ENCODE data around the gene KCNJ8. TPM values are rescaled to one million over a fixed set of nuclear protein-coding genes. Genes with fewer than 3 reads are reported as not detected.

KCNJ8 gene
- total RNA-seq = 1.1 and 2.2 TPM in 2 replicates
- long read RNA-seq, partial matches to known transcripts = 0 of 2 reads
- long read RNA-seq, other reads (novel, unspliced or antisense) = 0 of 2 reads

DNA sequence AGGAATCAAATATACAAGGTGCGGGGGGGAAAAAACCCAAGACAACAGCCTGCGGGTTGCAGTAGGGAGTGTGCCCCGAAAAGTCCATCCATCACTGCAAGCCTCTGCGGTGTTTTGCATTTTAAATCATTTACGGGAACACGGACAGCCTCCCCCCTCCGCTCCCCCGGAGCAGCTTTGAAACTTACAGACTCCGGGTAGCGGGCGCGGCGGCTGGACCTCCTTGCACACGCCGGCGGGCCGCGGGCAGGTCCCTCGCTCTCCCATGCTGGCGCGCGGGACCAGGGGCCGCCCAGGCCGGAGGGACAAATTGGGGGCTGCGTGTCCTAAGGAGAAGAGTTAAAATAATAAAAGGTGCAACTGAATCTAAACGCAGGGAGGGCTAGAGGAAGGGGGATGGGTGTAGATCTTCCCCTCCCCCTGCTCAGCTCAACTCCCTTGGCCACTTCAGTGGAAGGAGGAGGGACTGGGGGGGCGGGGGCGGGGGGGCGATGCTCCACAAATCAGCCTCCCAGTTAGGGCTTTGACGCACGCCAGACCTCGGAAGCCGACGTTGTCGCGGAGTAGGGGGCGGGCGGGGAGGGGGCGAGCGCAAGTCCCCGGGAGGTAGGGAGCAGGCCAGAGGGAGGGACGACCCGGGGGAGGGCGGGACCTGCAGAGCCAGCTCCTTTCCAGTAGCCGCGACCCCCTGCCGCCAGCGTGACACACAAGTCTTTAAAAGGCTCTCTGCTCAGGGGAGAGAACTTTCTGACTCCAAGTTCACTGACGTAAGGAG is at the start of gene KCNJ8:
TSS of gene KCNJ8 (minus strand) at position 349 of the 775 bp plus-strand sequence. CDS start 1,090 bp downstream, outside the sequence.
- Mint-ChIP-seq H3K27ac (no peak within 1 kb of the TSS), H3K36me3 (ENCODE audit: insufficient read depth) (no peaks in the 10 kb centered on the region), H3K27me3 (peaks cover 44% of the 10 kb centered on the region), H3K4me1 (ENCODE audit: low read depth) (peaks cover 9% of the 10 kb centered on the region), H3K4me3 (ENCODE audit: low read depth) (peak within 1 kb of the TSS; percentile 70), H3K9me3 (ENCODE audit: low read depth) (no peaks in the 10 kb centered on the region)
- DNase-seq (ENCODE audit: low spot score, unreplicated experiment) = peak; percentile 69
- no peak for TF ChIP-seq CTCF (IDR thresholded peaks at IDR 0.05; ENCODE audit: unreplicated experiment)

DNA sequence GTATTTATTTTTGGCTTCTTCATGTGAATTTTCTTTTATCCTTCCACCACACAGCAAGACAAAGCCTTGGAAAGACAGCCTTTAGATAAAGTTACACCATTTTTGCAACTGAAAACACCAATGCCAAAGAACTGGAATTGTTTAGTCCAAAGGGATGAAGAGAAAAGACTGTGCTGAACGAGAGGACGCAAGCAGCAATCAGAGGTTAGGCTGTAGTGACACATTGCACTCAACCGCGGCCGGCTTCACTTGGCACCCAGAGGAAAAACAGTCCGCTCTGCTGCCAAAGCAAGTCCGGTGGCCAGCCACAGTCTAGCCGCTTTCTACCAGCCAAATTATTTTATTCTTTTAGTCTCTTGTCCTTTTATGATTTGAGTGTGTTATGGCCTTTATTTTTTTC is 49.1 kb upstream of the KCNJ8 start:
- TF ChIP-seq CTCF (IDR thresholded peaks at IDR 0.05; ENCODE audit: unreplicated experiment) = no peak
- no peak overlapping the region for H3K4me3 Mint-ChIP-seq (ENCODE audit: low read depth)
- no peaks in the 10 kb centered on the region for H3K36me3 Mint-ChIP-seq (ENCODE audit: insufficient read depth)
- no peak for DNase-seq (ENCODE audit: low spot score, unreplicated experiment)
- peaks cover 8% of the 10 kb centered on the region for H3K4me1 Mint-ChIP-seq (ENCODE audit: low read depth)
- H3K27me3 Mint-ChIP-seq = no peaks in the 10 kb centered on the region
- H3K27ac Mint-ChIP-seq = no peak overlapping the region
- H3K9me3 Mint-ChIP-seq (ENCODE audit: low read depth) = no peaks in the 10 kb centered on the region

- Mint-ChIP-seq H3K9me3 (ENCODE audit: low read depth) (peaks cover 4% of the 10 kb centered on the region), H3K36me3 (ENCODE audit: insufficient read depth) (no peaks in the 10 kb centered on the region), H3K4me3 (ENCODE audit: low read depth) (no peak overlapping the region), H3K27ac (no peak overlapping the region), H3K27me3 (no peaks in the 10 kb centered on the region), H3K4me1 (ENCODE audit: low read depth) (peaks cover 7% of the 10 kb centered on the region)
- TF ChIP-seq CTCF (IDR thresholded peaks at IDR 0.05; ENCODE audit: unreplicated experiment) = no peak
- no peak for DNase-seq (ENCODE audit: low spot score, unreplicated experiment)
Measured at GRCh38 chr12:21819678-21820077, 45.2 kb upstream of the KCNJ8 start.

DNA sequence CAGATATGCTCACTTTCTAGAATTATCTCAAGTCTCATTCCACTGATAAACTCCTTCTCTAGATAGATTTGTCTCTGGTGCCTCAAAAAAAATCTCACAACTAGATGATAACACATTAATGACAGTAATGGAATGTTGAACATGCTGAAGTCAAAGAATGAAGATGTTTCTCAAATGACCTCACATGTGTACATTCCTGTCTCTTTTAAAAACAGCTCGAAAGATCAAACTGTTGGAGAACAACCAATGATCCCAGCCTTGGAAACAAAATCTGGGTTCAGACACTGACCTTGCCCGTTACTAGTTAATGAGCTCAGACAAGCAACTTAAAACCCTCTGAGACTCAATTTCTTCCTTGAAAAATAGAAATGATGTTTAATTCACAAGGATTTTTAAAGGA is 44.7 kb upstream of the KCNJ8 start:
- no peak for TF ChIP-seq CTCF (IDR thresholded peaks at IDR 0.05; ENCODE audit: unreplicated experiment)
- no peaks in the 10 kb centered on the region for H3K27me3 Mint-ChIP-seq
- no peak overlapping the region for H3K4me3 Mint-ChIP-seq (ENCODE audit: low read depth)
- peaks cover 4% of the 10 kb centered on the region for H3K9me3 Mint-ChIP-seq (ENCODE audit: low read depth)
- DNase-seq (ENCODE audit: low spot score, unreplicated experiment) = no peak
- H3K27ac Mint-ChIP-seq = peak overlapping the region; percentile 28
- no peaks in the 10 kb centered on the region for H3K36me3 Mint-ChIP-seq (ENCODE audit: insufficient read depth)
- H3K4me1 Mint-ChIP-seq (ENCODE audit: low read depth) = peaks cover 7% of the 10 kb centered on the region

- H3K4me3 Mint-ChIP-seq (ENCODE audit: low read depth) = no peak overlapping the region
- DNase-seq (ENCODE audit: low spot score, unreplicated experiment) = no peak
- no peak overlapping the region for H3K27ac Mint-ChIP-seq
- peaks cover 7% of the 10 kb centered on the region for H3K4me1 Mint-ChIP-seq (ENCODE audit: low read depth)
- no peak for TF ChIP-seq CTCF (IDR thresholded peaks at IDR 0.05; ENCODE audit: unreplicated experiment)
- peaks cover 4% of the 10 kb centered on the region for H3K9me3 Mint-ChIP-seq (ENCODE audit: low read depth)
- H3K36me3 Mint-ChIP-seq (ENCODE audit: insufficient read depth) = no peaks in the 10 kb centered on the region
- no peaks in the 10 kb centered on the region for H3K27me3 Mint-ChIP-seq
Measured at GRCh38 chr12:21818627-21819026, 44.1 kb upstream of the KCNJ8 start.
